ENCODE results near the gene GBP1.
A peak's percentile ranks its signal among the peaks of the same experiment; 100 is the strongest.

The GBP1 gene

GRCh38 chr1:89065079-89065868 is at the start of gene GBP1:
Gene GBP1, minus strand, starts transcription at chr1:89065208. Its CDS starts 1,974 bp downstream, at chr1:89063234.
- peak within 1 kb of the TSS; percentile 80 for H3K4me3 ChIP-seq (replicated peaks; ENCODE audit: low read depth, low read length)
- TF ChIP-seq CTCF (IDR thresholded peaks at IDR 0.05; ENCODE audit: low read length, missing control alignments): no peak
- peak; percentile 94 for DNase-seq (ENCODE audit: low read depth)

- H3K4me3 ChIP-seq (replicated peaks; ENCODE audit: low read depth, low read length): no peak overlapping the region
- no peak for DNase-seq (ENCODE audit: low read depth)
- no peak for TF ChIP-seq CTCF (IDR thresholded peaks at IDR 0.05; ENCODE audit: low read length, missing control alignments)
Measured at GRCh38 chr1:89114662-89115061, 49.7 kb upstream of the GBP1 start.

- DNase-seq (ENCODE audit: low read depth): no peak
- no peak for TF ChIP-seq CTCF (IDR thresholded peaks at IDR 0.05; ENCODE audit: low read length, missing control alignments)
- H3K4me3 ChIP-seq (replicated peaks; ENCODE audit: low read depth, low read length): no peak overlapping the region
Measured at GRCh38 chr1:89112871-89113613, 48.0 kb upstream of the GBP1 start.

- no peak for DNase-seq (ENCODE audit: low read depth)
- no peak for TF ChIP-seq CTCF (IDR thresholded peaks at IDR 0.05; ENCODE audit: low read length, missing control alignments)
- H3K4me3 ChIP-seq (replicated peaks; ENCODE audit: low read depth, low read length): no peak overlapping the region
Measured at GRCh38 chr1:89104687-89105086, 39.7 kb upstream of the GBP1 start.

- DNase-seq (ENCODE audit: low read depth): no peak
- no peak for TF ChIP-seq CTCF (IDR thresholded peaks at IDR 0.05; ENCODE audit: low read length, missing control alignments)
- H3K4me3 ChIP-seq (replicated peaks; ENCODE audit: low read depth, low read length): no peak overlapping the region
Measured at GRCh38 chr1:89104147-89104546, 39.1 kb upstream of the GBP1 start.

GRCh38 chr1:89102021-89102420 is 37.0 kb upstream of the GBP1 start:
- TF ChIP-seq CTCF (IDR thresholded peaks at IDR 0.05; ENCODE audit: low read length, missing control alignments): no peak
- H3K4me3 ChIP-seq (replicated peaks; ENCODE audit: low read depth, low read length): no peak overlapping the region
- no peak for DNase-seq (ENCODE audit: low read depth)

Measured in fibroblast of pulmonary artery (primary cell).